HTR-8/SVneo (cell line): ENCODE measurements around the gene PIK3R3.

Experiments used
- DNase-seq: peaks from one replicate; pipeline ENCODE4 v3.0.0; 2011; ENCODE audit warnings: low spot score, mixed read lengths; ENCODE audit not compliant: insufficient read length
- FAIRE-seq: peaks from 2 replicates; lab custom pipeline; 2011; peaks lifted over from hg19 to GRCh38; lab: Jason Lieb, UNC

The PIK3R3 gene

GRCh38 chr1:46132529-46133180 is at the start of gene PIK3R3:
Gene PIK3R3, minus strand, starts transcription at chr1:46132629. Its CDS starts 677 bp downstream, at chr1:46131952.
- DNase-seq (peak; percentile 94), FAIRE-seq (peak; percentile 88)

GRCh38 chr1:46181343-46182260 is 49.2 kb upstream of the PIK3R3 start:
- FAIRE-seq: no peak
- DNase-seq: no peak

- FAIRE-seq: no peak
- DNase-seq: no peak
Measured at GRCh38 chr1:46180082-46180616, 47.7 kb upstream of the PIK3R3 start.

GRCh38 chr1:46179138-46180081 is 47.0 kb upstream of the PIK3R3 start:
- DNase-seq: peak; percentile 80
- no peak for FAIRE-seq

GRCh38 chr1:46176211-46176865 is 43.9 kb upstream of the PIK3R3 start, which contains the start of gene P3R3URF:
Gene P3R3URF, minus strand, starts transcription at chr1:46176488. Its CDS starts 17 bp downstream, at chr1:46176471.
- no peak for FAIRE-seq
- no peak for DNase-seq

- FAIRE-seq: no peak
- no peak for DNase-seq
Measured at GRCh38 chr1:46175243-46175642, 42.8 kb upstream of the PIK3R3 start.

- DNase-seq: no peak
Measured at GRCh38 chr1:46174448-46175231, 42.2 kb upstream of the PIK3R3 start, which contains the start of gene TSPAN1. Gene TSPAN1, plus strand, starts transcription at chr1:46175087. Its CDS starts 6,021 bp downstream, at chr1:46181108.

GRCh38 chr1:46173361-46173856 is 41.0 kb upstream of the PIK3R3 start:
- no peak for FAIRE-seq
- no peak for DNase-seq

More at GRCh38 chr1:46174448-46175231, 42.2 kb upstream of the PIK3R3 start, which contains the start of gene TSPAN1:
- FAIRE-seq: no peak

GRCh38 chr1:46172321-46172720 is 39.9 kb upstream of the PIK3R3 start:
- DNase-seq (no peak), FAIRE-seq (no peak)

GRCh38 chr1:46171871-46172270 is 39.4 kb upstream of the PIK3R3 start:
- FAIRE-seq (no peak), DNase-seq (no peak)

GRCh38 chr1:46171351-46171750 is 38.9 kb upstream of the PIK3R3 start:
- DNase-seq (no peak), FAIRE-seq (no peak)

GRCh38 chr1:46169811-46170454 is 37.5 kb upstream of the PIK3R3 start:
- DNase-seq (no peak), FAIRE-seq (no peak)

GRCh38 chr1:46168477-46168876 is 36.0 kb upstream of the PIK3R3 start:
- no peak for DNase-seq
- no peak for FAIRE-seq

GRCh38 chr1:46166521-46167462 is 34.4 kb upstream of the PIK3R3 start:
- DNase-seq (no peak), FAIRE-seq (no peak)

- no peak for FAIRE-seq
Measured at GRCh38 chr1:46160212-46160611, 27.8 kb upstream of the PIK3R3 start.

GRCh38 chr1:46159516-46159915 is 27.1 kb upstream of the PIK3R3 start:
- no peak for FAIRE-seq
- no peak for DNase-seq

More at GRCh38 chr1:46160212-46160611, 27.8 kb upstream of the PIK3R3 start:
- no peak for DNase-seq
